OCI-M1 (cell line): ENCODE results near the gene PCYOX1L.

ENCODE experiments used
- DNase-seq: peaks from one replicate; lab custom pipeline; 2025; lab: John Stamatoyannopoulos, UW

Gene PCYOX1L

DNA sequence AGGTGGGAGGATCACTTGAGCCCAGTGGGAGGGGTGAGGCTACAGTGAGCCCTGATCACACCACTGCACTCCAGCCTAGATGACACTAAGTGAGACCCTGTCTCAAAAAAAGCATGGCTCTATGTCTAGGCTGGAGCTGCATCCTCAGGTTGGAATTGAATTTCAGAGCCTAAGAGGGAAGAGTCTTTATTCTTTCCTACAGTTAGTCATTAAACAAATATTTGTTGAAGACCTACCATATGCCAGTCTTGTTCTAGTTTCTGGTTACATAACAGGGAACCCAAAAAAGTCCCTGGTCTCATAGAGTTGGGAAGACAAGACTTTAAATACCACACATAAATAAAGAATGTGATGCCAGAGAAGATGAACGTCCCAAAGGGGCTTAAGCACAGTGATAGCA is 19.5 kb upstream of the PCYOX1L start:
- DNase-seq, result no peak

DNA sequence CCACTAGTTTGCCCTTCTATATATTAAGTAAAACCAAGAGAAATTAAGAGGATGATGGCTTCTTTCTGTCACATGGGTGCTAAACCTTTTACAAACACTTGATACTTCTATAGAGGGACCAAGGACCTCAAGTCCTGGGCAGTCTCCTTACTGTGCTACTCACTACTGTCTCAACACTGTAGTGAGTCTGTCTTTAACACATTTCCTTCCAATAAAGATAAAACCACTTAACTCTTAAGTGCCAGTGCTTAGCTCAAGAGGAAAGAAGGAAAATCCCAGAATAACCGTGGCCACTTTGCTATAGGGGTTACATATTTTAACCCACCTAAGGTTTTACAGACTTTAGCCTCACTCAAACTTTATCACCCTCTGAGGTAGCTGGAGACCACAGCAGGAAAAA is 16.9 kb upstream of the PCYOX1L start:
- no peak for DNase-seq

DNA sequence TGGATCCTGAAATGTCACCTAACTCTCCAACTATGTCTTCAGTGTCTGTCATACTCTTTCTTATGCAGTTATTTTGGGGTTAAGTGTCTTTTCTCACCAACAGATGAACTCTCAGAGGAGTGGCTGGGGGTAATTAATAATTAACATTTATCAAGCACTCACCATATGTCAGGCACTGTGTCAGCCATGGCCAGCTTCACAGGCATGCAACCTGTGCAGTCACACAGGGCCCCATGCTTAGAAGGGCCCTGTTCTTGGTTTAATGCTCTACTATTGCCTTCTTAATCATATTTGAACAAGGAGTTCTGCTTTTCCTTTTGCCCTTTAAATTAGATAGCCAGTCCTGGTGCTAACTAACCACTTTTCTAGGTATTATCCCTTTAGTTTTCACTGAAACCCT is 16.0 kb upstream of the PCYOX1L start:
- no peak for DNase-seq

DNA sequence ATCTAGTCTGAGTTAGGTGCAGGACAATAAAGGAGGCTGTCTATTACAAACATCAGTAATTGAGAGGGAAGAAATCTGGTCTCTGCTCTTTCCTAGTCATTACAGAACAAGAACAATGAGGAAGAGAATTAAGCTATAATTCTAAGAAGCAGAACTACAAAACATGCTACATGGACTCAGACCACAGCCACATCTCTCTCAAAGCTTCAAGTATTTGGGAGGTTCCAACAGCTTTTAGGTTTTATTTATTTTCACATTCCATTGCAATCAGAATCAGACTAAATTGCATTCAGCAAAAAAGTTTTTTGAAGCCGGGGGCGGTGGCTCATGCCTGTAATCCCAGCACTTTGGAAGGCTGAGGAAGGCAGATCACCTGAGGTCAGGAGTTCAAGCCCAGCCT is 13.7 kb upstream of the PCYOX1L start:
- DNase-seq, result no peak

DNA sequence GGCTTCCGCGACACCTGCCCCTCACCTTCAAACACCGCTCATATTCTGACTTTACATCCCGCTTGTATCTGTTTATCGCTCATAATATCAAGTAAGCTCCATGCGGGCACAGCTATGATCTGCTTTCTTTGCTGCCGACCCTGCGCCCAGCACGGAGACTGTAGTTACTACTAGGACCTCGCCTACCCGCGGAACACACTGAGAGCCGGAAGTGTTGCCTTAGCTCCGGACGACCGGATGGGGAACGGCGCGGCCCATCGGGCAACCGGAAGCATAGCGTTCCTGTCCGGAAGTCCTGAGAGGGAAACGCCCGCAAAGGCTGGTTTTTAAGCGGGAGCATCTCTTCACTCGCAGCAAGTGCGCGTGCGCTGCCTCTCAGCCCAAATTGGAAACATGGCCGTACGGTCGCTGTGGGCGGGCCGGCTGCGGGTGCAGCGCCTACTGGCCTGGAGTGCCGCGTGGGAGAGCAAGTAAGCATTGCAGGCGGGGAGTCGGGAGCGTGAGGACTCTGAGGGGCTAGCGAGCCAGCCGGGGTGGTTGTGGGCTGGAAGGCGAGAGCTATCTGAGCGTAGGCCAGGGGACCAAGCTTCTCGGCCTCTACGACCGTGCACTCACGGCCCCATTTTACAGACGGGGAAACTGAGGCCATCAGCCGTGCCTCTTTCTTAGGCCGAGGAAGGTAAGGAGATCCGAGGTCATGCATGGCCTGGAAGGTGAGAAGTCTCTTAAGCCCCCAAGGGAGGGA is 12.5 kb upstream of the PCYOX1L start, which contains the start of gene GRPEL2:
TSS of gene GRPEL2 (plus strand) at position 353 of the 745 bp plus-strand sequence. CDS start at position 394, 41 bp downstream.
- peak; percentile 98 for DNase-seq

DNA sequence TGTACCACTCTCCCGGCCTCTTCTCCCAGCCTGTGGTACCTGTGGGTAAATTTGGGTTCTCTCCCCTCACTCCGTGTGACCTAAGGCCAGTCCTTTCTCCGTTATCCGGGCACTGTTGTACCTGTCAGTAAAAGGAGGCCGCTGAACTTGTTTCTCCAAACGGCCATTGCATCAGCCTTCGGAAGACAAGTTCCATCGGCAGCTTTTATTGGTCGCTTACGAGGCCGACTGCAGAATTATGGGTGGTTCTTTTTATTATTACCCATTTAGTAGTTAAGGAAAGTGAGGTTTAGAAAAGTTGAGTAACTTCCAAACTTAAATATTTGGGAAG is 12.0 kb upstream of the PCYOX1L start:
- peak; percentile 62 for DNase-seq

DNA sequence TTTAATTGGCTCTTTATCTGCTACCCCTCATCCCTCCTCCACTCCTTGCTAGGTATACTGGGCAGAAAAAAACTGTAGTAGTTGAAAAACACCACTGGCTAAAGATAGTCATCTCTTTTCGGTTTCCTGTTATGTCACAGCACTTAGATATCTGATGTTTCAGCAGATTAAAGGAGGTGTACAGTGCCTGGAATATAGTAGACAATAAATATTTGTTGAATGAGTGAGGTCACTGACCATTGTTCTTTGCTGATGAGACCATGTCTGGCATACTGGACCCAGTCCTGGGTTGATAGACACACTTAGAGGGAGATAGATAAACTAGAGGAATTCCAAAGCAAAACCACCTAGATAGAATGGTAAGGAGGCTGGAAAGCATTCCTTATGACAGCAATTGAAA is 9.3 kb upstream of the PCYOX1L start:
- no peak for DNase-seq

DNA sequence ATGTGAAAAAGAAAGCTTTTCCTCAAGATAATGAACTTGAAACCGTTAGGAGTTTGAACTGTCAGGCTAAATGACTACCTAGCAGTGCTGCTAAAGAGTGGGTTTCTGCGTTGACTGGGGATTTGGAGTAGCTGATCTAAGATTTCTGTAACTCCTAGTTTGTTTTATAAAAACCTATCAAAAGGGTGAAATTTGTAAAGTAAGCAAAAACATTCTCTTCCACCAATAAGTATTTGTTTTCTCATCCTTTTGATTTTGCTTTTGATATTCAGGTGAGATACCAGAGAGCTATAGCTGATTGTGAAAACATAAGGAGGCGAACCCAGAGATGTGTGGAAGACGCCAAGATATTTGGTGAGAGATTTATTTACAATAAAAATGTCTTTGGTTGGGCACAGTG is 8.5 kb upstream of the PCYOX1L start:
- DNase-seq, result no peak

DNA sequence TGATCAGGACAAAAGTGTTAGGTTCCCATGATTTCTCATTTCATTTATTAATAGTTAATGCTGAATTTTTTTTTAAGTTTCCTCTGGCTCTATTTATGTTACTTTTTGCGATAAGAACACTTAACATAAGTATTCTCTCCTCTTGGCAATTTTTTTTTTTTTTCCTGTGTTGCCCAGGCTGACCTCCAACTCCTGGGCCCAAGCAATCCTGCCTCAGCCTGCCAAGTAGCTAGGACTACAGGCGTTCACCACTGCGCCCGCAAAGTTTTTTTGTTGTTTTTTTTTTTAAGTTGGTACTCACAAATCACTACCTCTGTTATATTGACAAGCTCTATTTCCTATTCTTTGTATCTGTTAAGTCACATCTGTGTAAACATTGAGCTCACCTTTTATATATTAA is 5.7 kb upstream of the PCYOX1L start:
- DNase-seq, result no peak

DNA sequence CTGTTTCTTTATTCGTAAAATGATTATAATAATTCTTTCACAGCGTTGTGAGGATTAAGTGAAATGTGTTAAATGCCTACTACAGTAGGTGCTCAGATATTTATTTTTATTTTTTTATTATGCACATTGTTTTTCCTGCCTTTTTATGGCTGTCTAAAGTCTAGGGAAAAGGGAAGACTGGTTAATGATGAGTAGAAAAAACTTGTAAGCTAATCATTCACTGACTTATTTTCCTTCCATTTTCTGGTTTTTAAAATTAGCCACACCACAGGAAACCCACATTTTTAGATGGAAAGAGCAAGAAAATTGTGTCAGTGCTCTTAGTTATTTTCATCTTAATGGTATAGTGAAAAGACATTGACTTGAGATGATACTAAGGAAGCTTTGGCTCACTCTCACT is 3.9 kb upstream of the PCYOX1L start:
- no peak for DNase-seq

DNA sequence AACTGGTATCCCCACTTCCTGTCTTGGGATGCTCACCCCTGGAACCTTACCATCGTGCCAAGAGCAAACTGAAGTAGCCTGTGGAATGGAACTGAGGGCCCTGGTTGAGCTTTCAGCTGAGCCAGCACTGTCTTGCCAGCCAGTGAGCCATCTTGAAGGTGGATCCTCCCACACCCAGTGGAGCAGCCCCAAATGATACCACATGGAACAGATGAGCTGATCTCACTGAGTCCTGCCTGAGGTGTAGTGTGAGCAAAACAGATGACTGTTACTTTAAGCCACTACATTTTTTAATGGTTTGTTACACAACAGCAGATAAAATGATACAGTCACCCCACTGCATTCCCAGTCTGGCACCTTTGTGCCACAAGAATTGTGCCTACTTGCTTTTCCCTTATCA is 2.2 kb upstream of the PCYOX1L start:
- DNase-seq, result no peak

DNA sequence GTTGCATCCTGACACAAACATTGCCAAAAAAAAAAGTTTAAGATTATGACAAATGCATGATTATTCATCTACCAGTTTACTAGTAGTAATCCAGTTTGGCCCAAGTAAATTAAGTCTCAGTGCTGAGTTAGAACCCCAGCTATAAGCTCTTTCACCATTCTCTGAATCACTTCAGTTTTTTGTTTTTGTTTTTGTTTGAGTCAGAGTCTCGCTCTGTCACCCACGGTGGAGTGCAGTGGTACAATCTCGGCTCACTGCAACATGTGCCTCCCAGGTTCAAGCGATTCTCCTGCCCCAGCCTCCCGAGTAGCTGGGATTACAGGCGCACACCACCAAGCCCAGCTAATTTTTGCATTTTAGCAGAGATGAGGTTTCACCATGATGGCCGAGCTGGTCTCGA is 1.5 kb upstream of the PCYOX1L start:
- no peak for DNase-seq

DNA sequence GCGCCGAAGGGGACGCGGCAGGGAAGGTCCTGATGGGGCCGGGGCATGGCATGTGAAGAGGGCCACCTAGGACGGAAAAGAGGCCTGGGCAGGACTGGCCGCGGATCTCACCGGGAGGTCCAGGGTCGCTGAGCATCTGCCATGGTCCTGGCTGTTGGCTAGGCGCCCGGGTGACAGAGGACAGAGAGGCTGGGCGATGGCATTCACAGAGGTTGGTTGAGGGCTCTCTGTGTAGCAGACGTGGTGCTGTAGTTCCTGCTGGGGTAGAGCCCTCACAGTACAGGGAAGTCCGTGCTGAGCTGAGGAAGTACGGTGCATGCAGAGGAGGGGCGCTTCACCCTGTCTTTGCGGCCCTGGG is 427 bp downstream of the PCYOX1L start:
- peak; percentile 35 for DNase-seq

DNA sequence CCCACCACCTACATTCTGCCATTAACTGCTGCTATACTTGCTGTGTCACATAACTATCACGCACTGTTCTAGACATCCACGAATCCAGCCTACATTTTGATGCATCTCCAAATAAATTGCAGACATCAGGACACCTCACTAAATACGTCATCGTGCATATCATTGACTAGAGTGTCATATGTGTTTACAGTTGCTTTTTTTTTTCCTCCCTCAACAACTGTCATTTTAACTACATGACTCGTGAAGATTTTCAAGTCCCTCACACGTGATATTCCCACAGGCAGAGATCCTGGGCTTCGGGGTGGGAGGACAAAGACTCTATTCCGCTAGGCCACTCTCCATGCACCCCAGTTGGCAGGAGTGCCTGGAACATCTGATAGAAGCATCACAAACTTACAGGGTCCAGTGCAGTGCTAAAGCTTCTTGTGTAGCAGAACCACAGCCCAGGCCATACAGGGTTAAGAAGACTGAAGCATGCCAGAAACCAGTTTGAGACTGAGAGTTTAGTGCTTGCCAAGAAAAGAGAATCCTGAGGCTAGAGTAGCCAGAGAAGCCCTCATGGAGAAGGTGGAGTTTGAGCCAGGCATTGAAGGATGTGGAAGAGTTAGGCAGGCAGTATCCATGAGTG is 1.1 kb downstream of the PCYOX1L start:
- no peak for DNase-seq

DNA sequence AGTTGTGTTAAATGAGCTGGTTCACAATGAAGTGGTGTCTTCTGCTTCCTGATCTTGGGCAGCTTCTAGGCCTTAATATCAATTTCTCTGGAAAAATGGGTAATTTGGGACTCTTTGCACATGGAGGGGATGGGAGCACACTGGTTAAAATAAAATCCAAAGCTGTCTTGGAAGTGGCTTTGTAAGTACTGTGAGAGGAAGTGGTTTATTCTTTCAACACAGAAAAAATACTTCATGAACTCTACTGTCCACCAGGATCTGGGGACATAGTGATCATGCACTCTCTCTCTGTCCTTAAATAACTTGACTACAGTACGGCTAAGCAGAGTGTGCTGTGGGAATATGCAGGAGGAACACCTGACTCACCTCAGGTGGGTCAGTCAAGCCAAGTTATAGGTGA is 2.4 kb downstream of the PCYOX1L start:
- no peak for DNase-seq

DNA sequence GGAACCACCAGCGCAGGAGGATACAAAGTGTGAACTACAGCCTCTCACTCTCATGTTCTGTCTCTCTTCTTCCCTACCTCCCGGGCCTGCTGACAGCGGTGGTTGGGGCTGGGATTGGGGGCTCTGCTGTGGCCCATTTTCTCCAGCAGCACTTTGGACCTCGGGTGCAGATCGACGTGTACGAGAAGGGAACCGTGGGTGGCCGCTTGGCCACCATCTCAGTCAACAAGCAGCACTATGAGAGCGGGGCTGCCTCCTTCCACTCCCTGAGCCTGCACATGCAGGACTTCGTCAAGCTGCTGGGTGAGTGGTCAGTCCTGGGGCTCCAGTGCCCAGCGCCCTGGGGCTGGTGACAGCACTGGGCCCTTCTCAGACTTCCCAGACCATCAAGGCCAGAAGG is 4.7 kb downstream of the PCYOX1L start:
- no peak for DNase-seq

DNA sequence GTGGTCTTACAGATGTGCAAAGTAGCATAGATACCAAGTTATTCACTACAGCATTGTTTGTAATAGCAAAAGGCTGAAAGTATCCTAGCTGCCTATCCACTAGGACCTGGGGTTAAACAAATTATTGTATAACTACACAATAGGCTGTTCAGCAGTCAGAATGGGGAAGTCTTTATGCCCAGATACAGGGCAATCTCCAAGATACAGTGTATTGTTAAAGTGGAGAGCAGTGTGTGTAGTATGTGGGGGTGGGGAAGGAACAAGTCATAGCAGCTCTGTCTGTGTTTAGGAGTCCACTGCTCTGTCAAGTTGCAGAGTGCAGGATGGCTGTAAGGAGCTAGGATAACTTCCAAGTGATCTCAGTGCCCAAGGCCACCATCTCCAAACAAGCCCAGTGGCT is 5.5 kb downstream of the PCYOX1L start:
- DNase-seq, result peak; percentile 58

DNA sequence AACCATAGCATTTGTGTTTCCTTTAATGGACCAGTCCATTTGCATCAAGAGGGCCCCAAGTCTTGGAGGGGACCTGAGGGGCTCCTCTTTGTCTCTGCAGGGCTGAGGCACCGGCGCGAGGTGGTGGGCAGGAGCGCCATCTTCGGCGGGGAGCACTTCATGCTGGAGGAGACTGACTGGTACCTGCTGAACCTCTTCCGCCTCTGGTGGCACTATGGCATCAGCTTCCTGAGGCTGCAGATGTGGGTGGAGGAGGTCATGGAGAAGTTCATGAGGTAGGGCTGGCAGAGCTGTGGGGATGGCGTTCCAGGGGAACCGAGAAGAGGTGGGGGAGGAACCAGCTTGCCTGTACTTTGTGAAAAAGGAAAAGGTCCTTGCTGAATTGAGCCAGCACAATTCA is 6.1 kb downstream of the PCYOX1L start:
- no peak for DNase-seq

DNA sequence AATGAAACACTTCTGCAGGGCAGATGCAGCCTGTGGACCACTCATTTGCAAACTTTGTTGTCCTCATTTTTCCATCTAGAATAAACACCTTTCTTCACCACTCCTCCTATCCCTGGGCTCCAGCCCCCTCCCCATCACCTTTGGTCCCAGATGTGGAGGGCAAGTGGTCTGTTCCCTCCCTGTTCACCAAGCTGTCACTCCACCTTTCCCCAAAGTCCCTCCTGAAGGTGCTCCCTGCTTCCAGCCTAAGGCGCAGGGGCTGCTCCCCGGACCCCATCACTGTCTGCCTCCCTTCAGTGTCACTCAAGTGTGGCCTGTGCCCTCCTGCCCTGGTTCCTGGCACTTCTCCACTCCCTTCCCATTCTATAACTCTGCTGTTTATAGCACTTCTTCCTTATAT is 6.9 kb downstream of the PCYOX1L start:
- no peak for DNase-seq

DNA sequence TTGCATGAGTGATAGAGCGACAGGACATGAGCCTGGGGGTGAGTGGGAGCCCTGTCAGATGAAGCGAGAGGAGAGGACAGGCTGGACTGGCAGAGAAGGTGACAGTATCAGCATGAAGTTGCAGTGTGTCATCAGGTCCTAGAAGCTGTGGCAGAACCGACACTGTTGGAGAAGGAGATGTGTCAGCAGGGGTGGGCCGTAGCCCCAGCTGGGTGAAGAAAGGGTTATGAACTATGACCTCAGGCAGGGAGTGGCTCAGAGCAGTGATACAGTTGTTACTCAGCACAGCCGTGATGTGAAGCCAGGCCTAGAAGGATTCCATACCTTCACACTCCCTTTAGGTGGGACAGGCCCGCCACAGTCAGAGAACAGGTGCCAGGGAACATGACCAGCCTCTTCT is 7.6 kb downstream of the PCYOX1L start:
- no peak for DNase-seq

DNA sequence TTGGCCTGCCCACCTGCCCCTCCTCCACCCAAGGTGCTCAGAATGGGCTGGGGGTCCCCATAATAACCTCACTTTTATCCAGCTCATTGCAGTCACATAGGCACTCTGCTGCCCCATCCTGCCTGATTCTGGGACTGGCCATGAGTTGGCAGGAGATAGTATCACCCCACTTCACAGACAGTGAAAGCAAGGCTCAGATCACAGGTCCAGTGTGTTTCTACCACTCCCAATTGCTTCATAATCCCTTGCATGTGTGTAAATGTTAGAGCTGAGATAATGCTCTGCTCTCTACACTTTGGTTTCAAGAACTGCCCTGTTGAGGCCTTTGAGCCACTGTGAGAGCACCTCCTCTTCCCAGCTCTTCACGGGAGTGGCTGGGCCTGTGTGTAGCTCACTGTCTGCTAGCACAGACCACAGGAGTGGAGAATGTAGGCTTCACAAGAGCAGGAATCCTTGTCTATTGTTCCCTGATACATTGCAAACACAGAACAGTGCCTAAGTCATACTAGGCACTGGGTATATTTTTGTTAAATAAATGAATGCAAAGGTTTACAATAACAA is 8.4 kb downstream of the PCYOX1L start:
- DNase-seq, result peak; percentile 48

DNA sequence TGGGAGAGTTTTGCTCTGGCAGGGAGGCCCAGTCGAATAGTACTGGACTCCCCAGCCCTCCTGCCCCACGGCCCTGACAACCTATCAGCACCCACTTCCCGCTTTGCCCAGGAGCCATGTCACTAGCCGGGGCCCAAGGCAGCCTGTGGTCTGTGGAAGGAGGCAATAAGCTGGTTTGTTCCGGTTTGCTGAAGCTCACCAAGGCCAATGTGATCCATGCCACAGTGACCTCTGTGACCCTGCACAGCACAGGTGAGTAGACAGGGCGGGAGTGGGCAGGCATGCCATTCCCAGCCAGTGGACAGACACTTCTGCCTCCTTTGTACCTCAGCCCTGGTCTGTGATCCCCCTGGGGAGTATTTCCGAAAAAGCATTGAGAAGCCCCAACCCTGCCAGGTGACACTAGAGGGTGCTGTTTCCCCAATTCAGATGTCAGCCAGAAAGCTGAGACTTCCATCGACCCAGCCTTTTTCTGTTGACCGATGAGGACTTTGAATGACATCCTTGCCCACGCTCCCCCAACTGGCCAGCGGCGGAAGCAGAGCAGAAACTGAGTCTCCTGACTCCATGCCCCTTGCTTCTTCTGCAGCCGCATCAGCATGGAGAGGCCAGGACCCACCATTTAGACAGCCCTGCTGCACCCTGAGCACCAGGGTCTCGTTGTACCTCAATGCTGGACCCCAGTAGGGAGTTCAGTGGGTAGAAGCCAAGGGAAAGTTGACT is 9.6 kb downstream of the PCYOX1L start:
- peak; percentile 92 for DNase-seq

DNA sequence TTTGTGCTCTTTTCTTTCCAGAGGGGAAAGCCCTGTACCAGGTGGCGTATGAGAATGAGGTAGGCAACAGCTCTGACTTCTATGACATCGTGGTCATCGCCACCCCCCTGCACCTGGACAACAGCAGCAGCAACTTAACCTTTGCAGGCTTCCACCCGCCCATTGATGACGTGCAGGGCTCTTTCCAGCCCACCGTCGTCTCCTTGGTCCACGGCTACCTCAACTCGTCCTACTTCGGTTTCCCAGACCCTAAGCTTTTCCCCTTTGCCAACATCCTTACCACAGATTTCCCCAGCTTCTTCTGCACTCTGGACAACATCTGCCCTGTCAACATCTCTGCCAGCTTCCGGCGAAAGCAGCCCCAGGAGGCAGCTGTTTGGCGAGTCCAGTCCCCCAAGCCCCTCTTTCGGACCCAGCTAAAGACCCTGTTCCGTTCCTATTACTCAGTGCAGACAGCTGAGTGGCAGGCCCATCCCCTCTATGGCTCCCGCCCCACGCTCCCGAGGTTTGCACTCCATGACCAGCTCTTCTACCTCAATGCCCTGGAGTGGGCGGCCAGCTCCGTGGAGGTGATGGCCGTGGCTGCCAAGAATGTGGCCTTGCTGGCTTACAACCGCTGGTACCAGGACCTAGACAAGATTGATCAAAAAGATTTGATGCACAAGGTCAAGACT is 10.3 kb downstream of the PCYOX1L start:
- DNase-seq, result no peak
